ENCODE measurements around the gene NHSL1. TPM values are rescaled to one million over a fixed set of nuclear protein-coding genes. Genes with fewer than 3 reads are reported as not detected.

Gene NHSL1
- total RNA-seq, 4 donors from 2014 or later, result 73.2 to 117 (median 98.0) TPM

GRCh38 chr6:138402838-138403187 is 96.5 kb downstream of the NHSL1 start:
- intact Hi-C loops (cut with DNase I; ENCODE audit: low total_unique reads) (loop anchor here (10.0 kb wide), 1 partner anchor 288 kb away; no protein-coding TSS in a partner anchor), in situ Hi-C loops (cut with MboI; ENCODE audit: low pct_ligation_motif_present in 1 of 4, low pct_unique_long_range_greater_than_20kb in 1 of 4, low sequenced_read_pairs in 3 of 4) (loop anchor here in 3 of 4 donors (25.0 kb wide), 2 partner anchors 291 to 359 kb away; partner anchors contain the start of genes CCDC28A (in 2 of the 3) and PERP (in 2 of the 3))
- Histone ChIP-seq H3K4me1 (peaks cover 0 to 19% (median 14%) of the 10 kb centered on the region in 4 donors), H3K27me3 (no peaks in the 10 kb centered on the region), H3K9me3 (no peaks in the 10 kb centered on the region), H3K27ac (peak overlapping the region in 3 of 4 donors; percentile 94 to 97 (median 96)), H3K4me3 (peak overlapping the region in 1 of 4 donors; percentile 83), H3K36me3 (peaks cover 0 to 13% (median 4%) of the 10 kb centered on the region in 4 donors)
- no peak for TF ChIP-seq POLR2AphosphoS5 (IDR thresholded peaks at IDR 0.05)
- no peak for TF ChIP-seq POLR2A (IDR thresholded peaks at IDR 0.05)
- TF ChIP-seq EP300 (IDR thresholded peaks at IDR 0.05; ENCODE audit: low read depth), result no peak
- TF ChIP-seq CTCF (IDR thresholded peaks at IDR 0.05), result no peak
- DNase-seq, result no peak
- 79 to 92% methylated on average over 4 to 8 of the region's 8 CpGs for WGBS, 2 donors (ENCODE audit: low coverage in 1 of 2)

- Histone ChIP-seq H3K9me3 (no peaks in the 10 kb centered on the region), H3K4me3 (no peak overlapping the region), H3K27me3 (no peaks in the 10 kb centered on the region), H3K4me1 (peaks cover 0 to 19% (median 14%) of the 10 kb centered on the region in 4 donors), H3K36me3 (peaks cover 0 to 7% (median under 1%) of the 10 kb centered on the region in 4 donors), H3K27ac (no peak overlapping the region)
- no peak for DNase-seq
- in situ Hi-C loops (cut with MboI; ENCODE audit: low pct_ligation_motif_present in 1 of 4, low pct_unique_long_range_greater_than_20kb in 1 of 4, low sequenced_read_pairs in 3 of 4) (loop anchor here in 3 of 4 donors (25.0 kb wide), 2 partner anchors 290 to 360 kb away; partner anchors contain the start of genes CCDC28A (in 2 of the 3) and PERP (in 2 of the 3)), intact Hi-C loops (cut with DNase I; ENCODE audit: low total_unique reads) (loop anchor here (10.0 kb wide), 1 partner anchor 287 kb away; no protein-coding TSS in a partner anchor)
- WGBS, 2 donors (ENCODE audit: low coverage in 1 of 2), result 90 to 92% methylated on average over 6 to 14 of the region's 14 CpGs
- TF ChIP-seq POLR2AphosphoS5 (IDR thresholded peaks at IDR 0.05) (no peak), CTCF (IDR thresholded peaks at IDR 0.05) (no peak), EP300 (IDR thresholded peaks at IDR 0.05; ENCODE audit: low read depth) (no peak), POLR2A (IDR thresholded peaks at IDR 0.05) (no peak)
Measured at GRCh38 chr6:138401960-138402837, 97.1 kb downstream of the NHSL1 start.

- WGBS, 2 donors (ENCODE audit: low coverage in 1 of 2), result 78 to 94% methylated on average over 3 of the region's 3 CpGs
- H3K36me3 ChIP-seq, result no peaks in the 10 kb centered on the region
Measured at GRCh38 chr6:138400326-138400725, 99.0 kb downstream of the NHSL1 start.

GRCh38 chr6:138397128-138398122 is 101.9 kb downstream of the NHSL1 start:
- H3K4me3 ChIP-seq, result no peak overlapping the region
- WGBS, 2 donors (ENCODE audit: low coverage in 1 of 2), result 80 to 87% methylated on average over 6 to 8 of the region's 8 CpGs
- no peaks in the 10 kb centered on the region for H3K27me3 ChIP-seq
- no peak for TF ChIP-seq POLR2A (IDR thresholded peaks at IDR 0.05)
- no peak for TF ChIP-seq POLR2AphosphoS5 (IDR thresholded peaks at IDR 0.05)
- no peak for TF ChIP-seq CTCF (IDR thresholded peaks at IDR 0.05)
- TF ChIP-seq EP300 (IDR thresholded peaks at IDR 0.05; ENCODE audit: low read depth), result no peak
- in situ Hi-C loops (cut with MboI; ENCODE audit: low pct_ligation_motif_present in 1 of 4, low pct_unique_long_range_greater_than_20kb in 1 of 4, low sequenced_read_pairs in 3 of 4), result loop anchor here in 1 of 4 donors (10.0 kb wide), 1 partner anchor 283 kb away; no protein-coding TSS in a partner anchor
- H3K36me3 ChIP-seq, result no peaks in the 10 kb centered on the region
- no peak overlapping the region for H3K27ac ChIP-seq
- H3K9me3 ChIP-seq, result no peaks in the 10 kb centered on the region
- DNase-seq, result no peak
- no peaks in the 10 kb centered on the region for H3K4me1 ChIP-seq
- intact Hi-C loops (cut with DNase I; ENCODE audit: low total_unique reads), result no loop called here

More at GRCh38 chr6:138400326-138400725, 99.0 kb downstream of the NHSL1 start:
- DNase-seq, result no peak
- Histone ChIP-seq H3K4me3 (no peak overlapping the region), H3K9me3 (no peaks in the 10 kb centered on the region), H3K27me3 (no peaks in the 10 kb centered on the region), H3K4me1 (peaks cover 0 to 8% (median 7%) of the 10 kb centered on the region in 4 donors), H3K27ac (no peak overlapping the region)
- in situ Hi-C loops (cut with MboI; ENCODE audit: low pct_ligation_motif_present in 1 of 4, low pct_unique_long_range_greater_than_20kb in 1 of 4, low sequenced_read_pairs in 3 of 4), result loop anchor here in 3 of 4 donors (25.0 kb wide), 2 partner anchors 288 to 362 kb away; partner anchors contain the start of genes CCDC28A (in 2 of the 3) and PERP (in 2 of the 3)
- intact Hi-C loops (cut with DNase I; ENCODE audit: low total_unique reads), result loop anchor here (10.0 kb wide), 1 partner anchor 286 kb away; no protein-coding TSS in a partner anchor
- no peak for TF ChIP-seq POLR2A (IDR thresholded peaks at IDR 0.05)

All from transverse colon (tissue), 4 donors.